KBM-7 (cell line): ENCODE measurements around the gene RPS6KB2.
"Not testable (repeated sequence)": the region's sequence is repeated elsewhere in the genome, so short reads cannot be mapped to it uniquely, and the experiment has no call there.

Experiments used
- DNase-seq: peaks from one replicate; pipeline ENCODE4 v3.0.0-alpha.2; 2015
- in situ Hi-C: fragments of 300-500 bp; cut with MboI; formaldehyde crosslinking; loops from 2 replicates; pipeline ENCODE4 v1.14.3; 2020; ENCODE audit warnings: low sequenced_read_pairs, low pct_unique_long_range_greater_than_20kb, mixed read lengths

The RPS6KB2 gene

DNA sequence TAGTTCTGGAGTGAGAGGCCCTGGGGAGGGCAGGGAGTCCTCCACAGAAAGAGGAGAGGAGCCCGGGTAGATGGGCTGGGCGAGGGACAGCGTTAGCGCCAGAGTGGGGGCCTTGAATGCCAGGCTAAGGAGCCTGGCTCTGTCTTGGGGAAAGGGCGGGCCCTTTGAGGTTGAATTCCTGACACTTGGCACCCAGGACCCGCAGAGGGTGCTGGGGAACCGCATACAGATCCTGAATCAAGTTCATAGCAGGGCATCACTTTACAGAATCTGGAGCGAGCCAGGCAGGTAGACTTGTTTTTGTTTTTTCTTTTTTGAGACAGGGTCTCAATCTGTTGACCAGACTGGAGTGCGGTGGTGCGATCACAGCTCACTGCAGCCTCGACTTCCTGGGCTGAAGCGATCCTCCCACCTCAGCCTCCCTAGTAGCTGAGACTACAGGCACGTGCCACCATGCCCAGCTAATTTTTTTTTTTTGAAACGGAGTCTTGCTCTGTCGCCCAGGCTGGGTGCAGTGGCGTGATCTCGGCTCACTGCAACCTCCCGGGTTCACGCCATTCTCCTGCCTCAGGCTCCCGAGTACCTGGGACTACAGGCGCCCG lies 6.8 kb upstream of the RPS6KB2 start:
- DNase-seq = no peak
- in situ Hi-C loops = no loop called here

DNA sequence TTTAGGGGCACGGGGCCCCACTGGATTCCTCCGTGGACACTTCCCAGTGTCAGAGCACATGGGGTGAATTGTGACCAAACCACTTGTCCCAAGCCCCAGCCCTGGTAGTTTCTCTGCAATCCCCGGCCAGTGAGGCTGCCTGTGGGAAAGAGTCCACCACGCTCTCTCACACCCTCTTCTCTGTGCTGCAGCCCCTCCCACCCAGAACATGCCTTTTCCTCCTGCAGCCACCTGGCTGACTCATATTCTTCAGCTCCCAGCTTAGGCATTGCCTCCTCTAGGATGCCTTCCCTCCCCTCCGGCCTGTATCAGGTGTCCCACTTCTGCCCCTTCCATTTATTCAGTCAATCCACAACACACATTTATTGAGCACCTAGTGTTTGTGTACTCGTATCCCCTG lies 5.4 kb upstream of the RPS6KB2 start:
- no peak for DNase-seq
- in situ Hi-C loops = no loop called here

DNA sequence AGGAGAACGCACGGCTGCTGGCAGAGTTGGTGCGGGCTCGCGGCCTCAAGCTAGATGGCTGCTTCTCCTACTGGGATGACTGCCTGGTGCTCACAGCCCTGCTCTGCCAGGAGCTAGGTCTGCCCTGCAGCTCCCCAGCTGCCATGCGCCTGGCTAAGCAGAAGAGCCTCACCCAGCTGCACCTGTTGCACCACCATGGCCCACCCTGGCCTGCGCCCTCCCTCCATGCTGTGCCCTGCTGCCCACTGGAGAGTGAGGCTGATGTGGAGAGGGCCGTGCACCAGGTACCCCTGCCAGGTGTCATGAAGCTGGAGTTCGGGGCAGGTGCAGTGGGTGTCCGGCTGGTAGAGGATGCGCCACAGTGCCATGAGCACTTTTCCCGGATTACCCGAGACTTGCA lies 4.8 kb upstream of the RPS6KB2 start:
- no peak for DNase-seq
- in situ Hi-C loops = no loop called here

- in situ Hi-C loops = no loop called here
- no peak for DNase-seq
Measured at GRCh38 chr11:67423891-67424613, 4.2 kb upstream of the RPS6KB2 start.

GRCh38 chr11:67427364-67427859 lies 882 bp upstream of the RPS6KB2 start:
- DNase-seq, in situ Hi-C loops: not testable (repeated sequence)

- in situ Hi-C loops = no loop called here
- DNase-seq = no peak
Measured at GRCh38 chr11:67429038-67429668, 859 bp downstream of the RPS6KB2 start.

DNA sequence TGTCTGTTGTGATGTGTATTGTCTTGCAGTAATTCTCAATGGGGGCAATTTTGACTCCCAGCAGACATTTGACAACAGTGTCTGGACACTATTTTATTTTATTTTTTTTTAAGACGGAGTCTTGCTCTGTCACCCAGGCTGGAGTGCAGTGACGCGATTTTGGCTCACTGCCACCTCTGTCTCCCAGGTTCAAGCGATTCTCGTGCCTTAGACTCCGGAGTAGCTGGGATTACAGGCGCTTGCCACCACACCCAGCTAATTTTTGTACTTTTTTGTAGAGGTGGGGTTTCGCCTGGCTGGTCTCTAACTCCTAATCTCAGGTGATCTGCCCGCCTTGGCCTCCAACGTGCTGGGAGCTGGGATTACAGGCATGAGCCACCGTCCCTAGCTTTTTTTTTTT lies 1.4 kb downstream of the RPS6KB2 start:
- in situ Hi-C loops = no loop called here
- no peak for DNase-seq

- in situ Hi-C loops = no loop called here
- no peak for DNase-seq
Measured at GRCh38 chr11:67431346-67432249, 3.3 kb downstream of the RPS6KB2 start.

DNA sequence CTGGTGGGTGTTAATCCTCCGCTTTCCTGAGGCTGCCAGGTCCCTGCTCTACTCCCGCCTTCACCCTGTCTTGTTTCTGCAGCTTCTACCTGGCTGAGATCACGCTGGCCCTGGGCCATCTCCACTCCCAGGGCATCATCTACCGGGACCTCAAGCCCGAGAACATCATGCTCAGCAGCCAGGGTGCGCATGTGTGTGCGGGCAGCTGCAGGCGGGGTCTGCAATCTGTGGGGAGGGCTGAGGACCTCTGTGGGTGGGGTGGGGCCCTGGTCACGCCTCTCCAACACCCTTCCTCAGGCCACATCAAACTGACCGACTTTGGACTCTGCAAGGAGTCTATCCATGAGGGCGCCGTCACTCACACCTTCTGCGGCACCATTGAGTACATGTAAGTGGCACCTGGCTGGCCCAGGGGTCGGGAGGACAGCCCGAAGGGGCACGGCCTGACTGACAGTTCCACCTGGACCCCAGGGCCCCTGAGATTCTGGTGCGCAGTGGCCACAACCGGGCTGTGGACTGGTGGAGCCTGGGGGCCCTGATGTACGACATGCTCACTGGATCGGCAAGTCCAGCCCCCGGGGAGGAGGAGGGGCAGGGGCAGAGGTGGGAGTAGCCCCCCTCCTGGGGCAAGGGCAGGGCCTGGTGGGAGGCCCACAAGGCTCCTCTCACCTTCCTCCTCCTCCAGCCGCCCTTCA lies 4.5 kb downstream of the RPS6KB2 start:
- in situ Hi-C loops = no loop called here
- DNase-seq = no peak

DNA sequence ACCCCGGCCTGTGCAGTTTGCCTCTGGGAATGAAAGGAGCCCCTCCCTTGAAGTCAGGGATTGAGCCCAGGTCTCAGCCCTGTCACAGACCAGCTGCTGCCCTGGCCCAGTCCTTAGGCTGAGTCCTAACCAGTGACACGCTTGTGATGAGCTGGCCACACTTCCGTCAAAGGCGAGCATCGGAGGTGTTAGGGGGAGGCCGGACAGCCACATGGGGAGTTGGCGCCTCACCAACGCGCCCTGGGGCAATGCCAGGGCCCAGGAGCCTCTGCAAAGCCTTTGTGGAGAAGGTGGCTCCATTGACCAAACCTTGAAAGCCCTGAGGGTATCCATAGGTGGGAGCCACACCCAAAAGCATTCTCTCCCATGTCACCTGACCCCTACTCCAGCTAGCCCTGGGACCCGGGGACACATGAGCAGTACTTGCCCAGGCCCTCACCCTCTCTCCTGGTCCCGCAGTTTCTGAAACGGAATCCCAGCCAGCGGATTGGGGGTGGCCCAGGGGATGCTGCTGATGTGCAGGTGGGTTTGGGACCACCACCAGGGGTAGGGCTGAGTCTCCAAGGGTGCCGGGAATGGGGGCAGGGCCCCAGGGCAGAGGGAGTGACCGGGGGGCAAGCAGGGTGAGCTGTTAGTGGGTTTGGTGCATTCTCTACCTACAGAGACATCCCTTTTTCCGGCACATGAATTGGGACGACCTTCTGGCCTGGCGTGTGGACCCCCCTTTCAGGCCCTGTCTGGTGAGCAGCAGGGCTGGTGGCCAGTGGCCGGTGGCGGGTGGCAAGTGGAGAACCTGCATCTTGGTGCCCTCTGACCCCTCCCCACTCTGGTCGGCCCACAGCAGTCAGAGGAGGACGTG lies 5.5 kb downstream of the RPS6KB2 start:
- in situ Hi-C loops = no loop called here
- DNase-seq = no peak

- in situ Hi-C loops = no loop called here
- no peak for DNase-seq
Measured at GRCh38 chr11:67434395-67434881, 6.1 kb downstream of the RPS6KB2 start.

GRCh38 chr11:67435031-67435726 lies 6.9 kb downstream of the RPS6KB2 start:
- in situ Hi-C loops = no loop called here
- no peak for DNase-seq

DNA sequence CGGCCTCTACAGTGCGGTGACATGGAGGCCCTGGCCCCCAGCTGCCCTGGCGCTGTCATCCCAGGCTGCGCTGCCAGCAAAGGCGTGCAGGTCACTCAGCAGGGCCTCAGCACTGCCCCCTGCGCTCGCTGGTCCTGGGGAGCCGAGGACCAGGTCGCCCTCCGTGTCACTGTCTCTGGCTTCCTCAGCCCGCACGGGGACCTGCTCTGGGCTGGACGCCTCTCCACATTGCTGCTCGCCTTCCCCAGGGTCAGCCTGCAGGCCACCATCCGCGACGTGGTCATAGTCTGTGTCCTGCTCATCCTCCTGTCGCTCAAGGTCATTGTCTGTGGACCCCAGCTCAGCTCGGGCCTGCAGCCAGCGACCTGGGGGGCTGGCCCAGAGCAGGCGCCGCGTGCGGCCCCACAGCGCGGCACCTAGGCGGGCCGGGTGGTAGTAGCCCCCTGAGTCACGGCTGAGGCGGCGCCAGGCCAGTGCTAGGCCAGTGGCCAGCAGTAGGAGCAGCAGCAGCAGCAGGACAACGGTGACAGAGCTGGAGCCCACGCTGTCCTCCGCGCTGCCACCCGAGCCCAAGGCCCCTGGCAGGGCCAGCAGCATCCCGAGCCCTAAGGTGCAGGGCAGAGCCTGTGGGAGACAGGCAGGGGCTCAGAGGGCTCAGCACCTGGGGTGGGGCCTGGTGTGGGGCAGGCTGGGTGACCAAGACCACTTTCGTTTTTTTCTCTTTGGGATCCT lies 7.6 kb downstream of the RPS6KB2 start:
- in situ Hi-C loops = no loop called here
- DNase-seq = no peak

- DNase-seq = peak; percentile 72
- in situ Hi-C loops = no loop called here
Measured at GRCh38 chr11:67436459-67437081, 8.3 kb downstream of the RPS6KB2 start.

GRCh38 chr11:67437082-67437808 lies 9.0 kb downstream of the RPS6KB2 start, which contains the start of gene PTPRCAP:
TSS of gene PTPRCAP (minus strand) at chr11:67437682. CDS start at chr11:67437619, 63 bp downstream.
- DNase-seq = peak; percentile 76
- in situ Hi-C loops = no loop called here

- no peak for DNase-seq
- in situ Hi-C loops = no loop called here
Measured at GRCh38 chr11:67437809-67438157, 9.5 kb downstream of the RPS6KB2 start.
